HG03159 (cell line): ENCODE data around the gene TRPM1.

ENCODE experiments used
- ATAC-seq: cut with Tn5 transposase; IDR thresholded peaks from one replicate; pipeline ENCODE4 v1.9.1; 2021; ENCODE audit warnings: mild to moderate bottlenecking, moderate library complexity; ENCODE audit not compliant: unreplicated experiment

Gene TRPM1

GRCh38 chr15:31085359-31085758 is 16.2 kb downstream of the TRPM1 start:
- no peak for ATAC-seq

DNA sequence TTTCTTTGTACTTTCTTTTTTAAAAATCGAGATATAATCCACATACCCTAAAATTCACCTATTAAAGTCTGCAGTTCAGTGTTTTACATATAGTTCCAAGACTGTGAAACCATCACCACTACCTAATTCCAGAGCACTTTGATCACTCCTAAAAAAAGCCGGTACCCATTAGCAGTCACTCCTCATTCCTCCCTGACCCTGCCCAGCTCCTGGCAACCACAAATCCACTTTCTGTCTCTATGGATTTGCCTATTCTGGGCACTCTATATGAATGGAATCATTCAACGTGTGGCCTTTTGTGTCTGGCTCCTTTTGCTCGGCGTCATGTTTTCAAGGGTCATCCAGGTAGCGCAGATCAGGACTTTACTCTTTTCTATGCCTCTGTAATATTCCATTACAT is 17.3 kb downstream of the TRPM1 start:
- ATAC-seq, result no peak

DNA sequence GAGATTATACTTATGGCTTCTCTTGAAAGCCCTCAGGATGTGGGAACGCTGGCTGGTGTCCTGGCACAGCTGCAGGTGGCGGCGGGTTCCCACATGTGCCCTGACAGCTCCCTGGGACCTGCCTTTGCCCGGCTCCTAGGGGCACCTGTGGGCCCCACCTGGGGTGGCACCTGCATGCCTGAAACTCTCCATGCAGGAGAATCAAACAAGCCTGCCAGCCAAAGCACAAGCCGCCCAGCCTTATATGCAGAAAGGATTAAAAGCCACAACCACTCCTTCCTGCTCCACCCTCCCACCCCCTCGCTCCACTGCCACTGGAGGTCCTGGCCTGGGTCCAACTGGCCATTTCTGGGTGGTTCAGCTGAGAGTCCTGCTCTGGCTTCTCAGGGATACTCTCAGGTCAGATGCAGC is 18.1 kb downstream of the TRPM1 start:
- no peak for ATAC-seq

GRCh38 chr15:31082771-31083369 is 18.7 kb downstream of the TRPM1 start:
- ATAC-seq, result no peak

DNA sequence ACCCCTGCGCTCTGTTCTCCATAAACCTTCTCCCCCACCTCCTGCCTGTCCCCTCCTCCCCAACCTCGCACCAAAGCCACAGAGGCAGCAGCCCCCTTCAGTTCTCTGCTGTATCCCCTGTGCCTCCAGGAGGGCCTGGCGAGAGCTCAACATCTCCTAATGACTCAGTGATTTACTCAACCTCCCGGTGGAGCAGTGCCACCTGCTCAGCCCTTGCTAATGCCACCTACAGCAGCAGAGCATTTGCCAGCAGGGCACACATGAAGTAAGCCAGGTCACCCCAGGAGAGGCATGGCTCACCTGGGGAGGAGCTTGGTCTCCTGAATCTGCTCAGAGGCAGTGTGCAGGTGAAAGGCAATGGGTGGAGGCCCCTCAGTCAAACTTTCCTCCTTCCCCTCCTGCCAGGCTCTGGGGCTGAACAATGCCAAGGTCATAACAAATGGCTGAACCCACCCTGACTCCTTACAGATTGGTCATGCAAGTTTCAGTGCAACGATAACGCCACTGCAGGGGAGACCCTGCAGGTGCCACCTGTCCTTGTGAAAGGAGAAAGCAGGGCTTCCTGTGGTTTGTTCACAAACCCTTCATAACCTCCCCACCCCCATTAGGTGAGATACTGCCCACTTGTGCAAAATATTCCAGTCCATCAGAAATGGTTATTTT is 19.8 kb downstream of the TRPM1 start:
- no peak for ATAC-seq

GRCh38 chr15:31081056-31081455 is 20.5 kb downstream of the TRPM1 start:
- no peak for ATAC-seq

DNA sequence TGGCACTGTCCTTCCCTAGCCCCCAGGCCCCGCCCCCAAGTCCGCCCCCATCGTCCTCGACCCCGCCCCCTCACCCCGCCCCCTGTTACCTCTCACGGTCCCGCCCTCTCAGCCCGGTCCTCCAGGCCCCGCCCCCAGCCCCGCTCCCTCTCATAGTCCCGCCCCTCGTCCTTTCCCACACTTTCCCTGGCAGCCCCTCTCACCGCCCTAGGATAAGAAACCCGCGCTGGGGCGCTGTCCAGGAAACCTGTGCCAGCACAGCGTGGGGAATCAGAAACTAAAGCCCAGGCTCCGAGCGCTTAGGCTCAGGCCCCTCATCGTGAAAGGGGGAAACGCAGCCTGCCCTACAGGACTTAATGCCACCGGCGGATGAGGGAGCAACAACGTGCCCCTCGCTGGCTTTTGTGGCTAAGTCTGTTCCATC is 20.9 kb downstream of the TRPM1 start:
- no peak for ATAC-seq

DNA sequence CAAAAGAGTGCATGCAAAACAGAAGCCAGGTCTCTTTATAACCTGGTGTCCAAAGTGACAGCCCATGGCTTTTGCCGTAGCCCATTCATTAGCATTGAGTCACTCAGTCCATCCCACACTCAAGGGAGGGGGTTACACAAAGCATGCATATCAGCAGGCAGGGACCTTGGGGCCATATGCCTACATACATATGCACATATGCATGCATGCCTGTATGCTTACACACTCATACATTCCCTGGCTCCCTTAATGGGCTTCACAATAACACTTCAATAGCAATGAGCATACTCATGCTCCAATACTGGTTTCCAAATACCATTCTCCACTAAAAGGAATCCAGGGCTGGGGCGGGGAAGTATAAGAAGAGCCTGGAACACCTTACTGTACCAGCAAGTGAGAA is 22.0 kb downstream of the TRPM1 start:
- ATAC-seq, result no peak

- no peak for ATAC-seq
These were observed 23.1 kb downstream of the TRPM1 start for GRCh38 chr15:31078471-31078870.

- ATAC-seq, result no peak
These were observed 23.6 kb downstream of the TRPM1 start for GRCh38 chr15:31077941-31078340.

DNA sequence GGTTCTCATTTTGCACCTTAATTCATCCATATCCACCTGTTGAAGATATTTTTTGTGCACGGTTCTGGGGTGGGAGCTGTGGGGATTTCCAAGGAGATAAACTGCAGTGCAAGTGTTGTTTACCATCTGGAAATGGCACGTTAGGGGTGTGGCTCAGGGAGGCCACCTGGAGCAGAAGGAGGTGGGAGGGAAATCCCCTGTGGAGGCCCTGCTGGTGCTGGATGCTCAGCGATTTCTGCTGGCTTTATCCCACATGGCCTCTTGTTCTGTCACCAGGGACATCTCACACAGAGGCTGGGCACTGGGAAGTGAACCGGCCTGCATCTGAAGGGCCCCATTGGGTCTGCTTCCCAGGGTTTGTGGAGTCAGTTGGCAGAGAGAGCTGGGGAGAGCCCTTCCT is 24.3 kb downstream of the TRPM1 start:
- ATAC-seq, result no peak

DNA sequence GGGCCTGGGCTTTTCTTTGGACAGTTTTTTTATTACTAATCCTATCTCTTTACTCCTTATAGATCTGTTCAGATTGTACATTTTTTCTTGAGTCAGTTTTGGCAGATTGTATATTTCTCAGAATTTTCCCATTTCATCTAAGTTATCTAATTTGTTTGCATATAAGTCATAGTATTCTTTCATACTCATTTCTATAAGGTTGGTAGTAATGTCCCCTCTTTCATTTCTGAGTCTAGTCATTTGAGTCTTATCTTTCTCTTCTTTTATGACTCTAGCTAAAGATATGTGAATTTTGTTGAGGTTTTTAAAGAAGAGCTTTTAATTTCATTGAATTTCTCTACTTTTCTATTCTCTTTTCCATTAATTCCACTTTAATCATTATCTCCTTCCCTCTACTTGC is 27.2 kb downstream of the TRPM1 start:
- ATAC-seq, result no peak

DNA sequence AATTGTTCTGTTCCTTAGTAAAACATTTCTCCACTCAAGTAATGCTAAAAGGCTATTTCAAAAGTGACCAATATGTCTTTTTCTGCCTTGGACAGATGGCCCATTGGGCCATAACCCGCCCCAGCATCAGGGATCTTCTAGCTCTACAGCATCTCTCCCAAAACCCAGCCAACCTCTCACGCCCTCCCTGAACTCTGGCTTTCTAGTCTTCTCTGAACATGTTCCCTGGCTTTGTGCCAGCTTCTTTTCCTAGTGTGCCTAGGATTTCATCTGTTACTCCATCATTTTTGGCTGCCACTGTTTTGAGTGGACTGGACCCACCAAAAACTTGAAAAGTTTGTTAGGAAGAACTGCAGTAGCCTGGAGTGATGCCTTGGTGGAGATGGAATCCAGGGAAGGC is 30.7 kb downstream of the TRPM1 start:
- ATAC-seq, result no peak

DNA sequence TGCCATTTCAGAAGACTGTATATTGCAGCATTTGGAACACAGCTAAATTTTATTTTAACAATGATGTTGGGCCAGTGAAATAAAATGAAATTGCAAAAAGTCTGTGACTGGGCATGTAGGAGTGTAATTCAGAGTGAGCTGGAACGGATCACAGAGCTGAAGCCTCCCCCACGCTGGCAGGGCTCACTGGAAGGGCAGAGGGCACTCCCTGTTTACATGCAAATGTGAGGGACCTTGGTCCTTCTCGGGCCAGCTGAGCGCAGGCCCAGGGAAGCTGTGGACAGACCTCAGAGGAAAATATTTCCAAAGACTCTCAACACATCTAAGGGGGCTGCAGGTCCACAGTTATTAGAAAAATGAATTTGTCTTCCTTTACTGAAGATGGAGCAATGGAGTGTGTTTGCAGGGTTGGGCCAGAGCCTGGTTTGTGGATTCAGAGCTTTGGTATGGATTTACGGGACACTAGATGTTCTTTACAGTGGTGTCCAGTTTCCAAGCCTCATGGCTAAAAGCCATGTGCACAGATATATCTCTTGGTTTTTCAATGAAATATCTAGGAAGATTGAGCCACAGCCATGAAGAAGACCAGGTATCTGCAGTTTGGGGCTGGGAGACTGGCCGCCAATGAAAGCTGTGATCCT is 32.0 kb downstream of the TRPM1 start:
- ATAC-seq, result no peak

DNA sequence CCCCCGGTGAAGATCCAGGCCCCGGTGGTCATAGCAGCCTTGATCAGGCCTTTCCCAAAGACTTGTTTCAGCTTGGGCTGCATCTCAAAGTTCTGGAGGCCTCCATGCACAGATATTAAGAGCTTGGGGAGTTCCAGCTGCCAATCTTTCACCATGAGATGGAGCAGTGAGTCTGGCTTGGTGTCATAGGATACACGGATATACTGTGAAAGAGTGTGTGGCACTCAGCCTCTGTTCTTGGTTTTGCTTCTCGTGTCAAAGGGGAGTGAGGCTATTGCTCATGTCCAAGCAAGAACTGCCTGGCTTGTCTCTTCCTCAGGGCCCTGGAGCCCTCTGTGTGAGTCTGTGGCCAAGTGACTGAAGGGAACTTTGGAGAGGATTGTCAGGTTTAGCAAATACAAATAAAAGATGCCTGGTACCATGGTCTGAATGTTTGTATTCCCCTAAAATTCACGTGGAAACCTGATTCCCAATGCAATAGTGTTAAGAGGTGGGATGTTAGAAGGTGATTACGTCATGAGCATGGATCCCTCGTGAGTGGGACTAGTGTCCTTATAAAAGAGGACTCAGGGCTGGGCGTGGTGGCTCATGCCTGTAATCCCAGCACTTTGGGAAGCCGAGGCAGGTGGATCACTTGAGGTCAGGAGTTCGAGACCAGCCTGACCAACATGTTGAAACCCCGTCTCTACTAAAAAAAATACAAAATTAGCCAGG is 33.5 kb downstream of the TRPM1 start:
- ATAC-seq, result no peak

DNA sequence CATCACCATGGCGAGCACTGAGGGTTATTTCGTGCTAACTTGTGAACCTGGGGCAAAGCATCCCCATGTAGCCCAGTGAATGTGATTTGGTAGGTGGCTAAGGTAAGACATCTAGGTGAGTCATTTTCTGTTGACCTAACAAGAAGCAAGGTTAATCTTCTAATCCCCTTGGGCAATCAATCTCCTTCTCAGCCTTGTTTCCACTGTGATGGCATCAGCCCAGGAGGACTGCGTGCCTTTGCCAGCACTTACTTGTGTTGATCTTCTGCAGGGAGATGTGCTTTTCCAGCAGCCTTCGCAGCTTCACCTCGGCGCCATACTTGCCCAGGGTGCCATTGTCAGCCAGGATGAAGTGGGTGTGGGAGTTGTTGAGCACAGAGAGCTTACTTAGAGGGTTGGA is 35.7 kb downstream of the TRPM1 start:
- no peak for ATAC-seq

DNA sequence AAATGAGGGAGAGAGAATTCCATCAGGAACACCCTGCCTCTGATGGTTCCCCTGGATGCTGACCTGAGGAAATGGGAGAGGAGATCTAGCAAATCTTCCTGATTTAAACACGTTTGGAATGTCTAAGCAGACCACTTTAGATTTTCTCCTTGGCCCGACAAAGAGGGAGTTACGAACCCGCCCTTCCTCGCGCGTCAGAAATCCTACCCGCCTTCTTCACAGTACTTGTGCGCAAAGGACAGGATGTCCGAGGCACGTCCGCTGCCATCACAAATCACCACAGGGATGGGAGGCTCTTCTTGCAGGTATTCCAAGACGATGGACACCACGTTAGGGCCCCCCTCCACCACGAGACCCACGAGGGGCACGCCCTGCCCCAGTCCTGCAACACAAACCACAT is 38.6 kb downstream of the TRPM1 start:
- no peak for ATAC-seq

GRCh38 chr15:31062310-31062847 is 39.1 kb downstream of the TRPM1 start:
- ATAC-seq, result no peak

- ATAC-seq, result no peak
These were observed 40.9 kb downstream of the TRPM1 start for GRCh38 chr15:31060429-31061140.

GRCh38 chr15:31058236-31058962 is 43.1 kb downstream of the TRPM1 start:
- ATAC-seq, result no peak
